GM12891 (cell line): ENCODE data around the gene EOMES.

Experiments used
- DNase-seq: peaks from one replicate; pipeline ENCODE4 v3.0.0; 2011; ENCODE audit warnings: low spot score; ENCODE audit not compliant: insufficient read length
- FAIRE-seq: peaks from 2 replicates; lab custom pipeline; 2011; peaks lifted over from hg19 to GRCh38; lab: Jason Lieb, UNC
- PAX5 ChIP-seq: IDR thresholded peaks from 2 replicates; pipeline ENCODE4 v1.6.1; 2011; ENCODE audit warnings: low read length, moderate library complexity, mild to moderate bottlenecking; ENCODE audit not compliant: insufficient read depth, severe bottlenecking
- POLR2A ChIP-seq: IDR thresholded peaks from 2 replicates; pipeline ENCODE4 v1.6.1; 2011; ENCODE audit warnings: low read depth, low read length, control low read depth
- POLR2AphosphoS5 ChIP-seq: IDR thresholded peaks from 2 replicates; pipeline ENCODE4 v1.6.1; 2011; ENCODE audit warnings: low read depth, low read length, control low read depth
- POU2F2 ChIP-seq: IDR thresholded peaks from 2 replicates; pipeline ENCODE4 v1.6.1; 2011; ENCODE audit warnings: low read depth, mild to moderate bottlenecking, control low read depth, low read length, moderate library complexity
- SPI1 ChIP-seq: IDR thresholded peaks from 2 replicates; pipeline ENCODE4 v1.6.1; 2011; ENCODE audit warnings: low read depth, low read length, control low read depth
- TAF1 ChIP-seq: IDR thresholded peaks from 2 replicates; pipeline ENCODE4 v1.6.1; 2011; ENCODE audit warnings: low read depth, low read length, control low read depth

Gene EOMES

GRCh38 chr3:27667751-27668150, 54.4 kb downstream of the EOMES start:
- TF ChIP-seq POLR2AphosphoS5 (no peak), TAF1 (no peak), PAX5 (no peak), POU2F2 (no peak), POLR2A (no peak), SPI1 (no peak)
- no peak for FAIRE-seq

GRCh38 chr3:27666708-27667107, 55.4 kb downstream of the EOMES start:
- TF ChIP-seq TAF1 (no peak), POLR2AphosphoS5 (no peak), POLR2A (no peak), POU2F2 (no peak), SPI1 (no peak), PAX5 (no peak)
- DNase-seq (no peak), FAIRE-seq (no peak)

More at GRCh38 chr3:27667751-27668150, 54.4 kb downstream of the EOMES start:
- no peak for DNase-seq

- DNase-seq (no peak), FAIRE-seq (no peak)
- TF ChIP-seq POLR2A, result no peak
- TF ChIP-seq POU2F2, result no peak
- TF ChIP-seq TAF1, result no peak
- TF ChIP-seq PAX5, result no peak
- TF ChIP-seq POLR2AphosphoS5, result no peak
- TF ChIP-seq SPI1, result no peak
Observed at GRCh38 chr3:27666272-27666671, 55.9 kb downstream of the EOMES start.
